ENCODE results near the gene FSTL4.

- no peak for TF ChIP-seq POLR2A (IDR thresholded peaks at IDR 0.05)
- TF ChIP-seq, protein P1, sequence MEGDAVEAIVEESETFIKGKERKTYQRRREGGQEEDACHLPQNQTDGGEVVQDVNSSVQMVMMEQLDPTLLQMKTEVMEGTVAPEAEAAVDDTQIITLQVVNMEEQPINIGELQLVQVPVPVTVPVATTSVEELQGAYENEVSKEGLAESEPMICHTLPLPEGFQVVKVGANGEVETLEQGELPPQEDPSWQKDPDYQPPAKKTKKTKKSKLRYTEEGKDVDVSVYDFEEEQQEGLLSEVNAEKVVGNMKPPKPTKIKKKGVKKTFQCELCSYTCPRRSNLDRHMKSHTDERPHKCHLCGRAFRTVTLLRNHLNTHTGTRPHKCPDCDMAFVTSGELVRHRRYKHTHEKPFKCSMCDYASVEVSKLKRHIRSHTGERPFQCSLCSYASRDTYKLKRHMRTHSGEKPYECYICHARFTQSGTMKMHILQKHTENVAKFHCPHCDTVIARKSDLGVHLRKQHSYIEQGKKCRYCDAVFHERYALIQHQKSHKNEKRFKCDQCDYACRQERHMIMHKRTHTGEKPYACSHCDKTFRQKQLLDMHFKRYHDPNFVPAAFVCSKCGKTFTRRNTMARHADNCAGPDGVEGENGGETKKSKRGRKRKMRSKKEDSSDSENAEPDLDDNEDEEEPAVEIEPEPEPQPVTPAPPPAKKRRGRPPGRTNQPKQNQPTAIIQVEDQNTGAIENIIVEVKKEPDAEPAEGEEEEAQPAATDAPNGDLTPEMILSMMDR (IDR thresholded peaks at IDR 0.05) = no peak
These were observed 407.1 kb downstream of the FSTL4 start for GRCh38 chr5:133205204-133205603.
